DOHH2 (cell line): ENCODE results near the gene ACTA1.

ENCODE experiments used
- H3F3A ChIP-seq: fragments of 200-600 bp; sonication (generic), shearing (Covaris generic); 2 replicates; pipeline ENCODE4 v1.6.0; 2016; ENCODE audit warnings: antibody characterized with exemption, mild to moderate bottlenecking; ENCODE audit not compliant: control insufficient read depth, insufficient read depth
- H3K27ac ChIP-seq: fragments of 200-600 bp; sonication (generic); 2 replicates; pipeline ENCODE4 v1.5.1; 2014; ENCODE audit warnings: low read depth, mild to moderate bottlenecking, low read length, moderate library complexity
- H3K27me3 ChIP-seq: fragments of 200-600 bp; sonication (generic); 2 replicates; pipeline ENCODE4 v1.6.1; 2014; ENCODE audit warnings: mild to moderate bottlenecking, low read length, mixed read lengths; ENCODE audit not compliant: control insufficient read depth
- H3K36me3 ChIP-seq: fragments of 200-600 bp; sonication (generic); 2 replicates; pipeline ENCODE4 v1.6.1; 2014; ENCODE audit warnings: mild to moderate bottlenecking, low read length, moderate library complexity, mixed read lengths; ENCODE audit not compliant: control insufficient read depth
- H3K4me1 ChIP-seq: fragments of 200-600 bp; sonication (generic); 2 replicates; pipeline ENCODE4 v1.6.1; 2014; ENCODE audit warnings: mild to moderate bottlenecking, low read length, mixed read lengths; ENCODE audit not compliant: control insufficient read depth
- H3K4me2 ChIP-seq: fragments of 200-600 bp; sonication (generic); 2 replicates; pipeline ENCODE4 v1.6.0; 2014; ENCODE audit warnings: mild to moderate bottlenecking, low read length, moderate library complexity
- H3K4me3 ChIP-seq: fragments of 200-600 bp; sonication (generic); 2 replicates; pipeline ENCODE4 v1.5.1; 2014; ENCODE audit warnings: mild to moderate bottlenecking, low read length, mixed read lengths
- H3K79me2 ChIP-seq: fragments of 200-600 bp; sonication (generic); 2 replicates; pipeline ENCODE4 v1.6.1; 2014; ENCODE audit warnings: mild to moderate bottlenecking, low read length, mixed read lengths; ENCODE audit not compliant: control insufficient read depth
- H3K9me2 ChIP-seq: fragments of 200-600 bp; sonication (generic); replicated peaks from 2 replicates; pipeline ENCODE4 v1.6.1; 2014; ENCODE audit warnings: mild to moderate bottlenecking, low read length, mixed read lengths; ENCODE audit not compliant: control insufficient read depth
- H3K9me3 ChIP-seq: fragments of 200-600 bp; sonication (generic); 2 replicates; pipeline ENCODE4 v1.6.1; 2014; ENCODE audit warnings: antibody characterized with exemption, low read length, mixed read lengths; ENCODE audit not compliant: control insufficient read depth, insufficient read depth
- H4K20me1 ChIP-seq: fragments of 200-600 bp; sonication (generic); 2 replicates; pipeline ENCODE4 v1.6.0; 2014; ENCODE audit warnings: low read depth, mild to moderate bottlenecking, antibody characterized with exemption, low read length, moderate library complexity; ENCODE audit not compliant: control insufficient read depth, insufficient read depth
- EZH2phosphoT487 ChIP-seq: fragments of 200-600 bp; sonication (generic); IDR thresholded peaks from 2 replicates; pipeline ENCODE4 v1.6.1; 2017; ENCODE audit warnings: borderline replicate concordance, mild to moderate bottlenecking, antibody characterized with exemption, low read length, moderate library complexity, mixed read lengths
- TF ChIP-seq, protein P1 (sequence below): fragments of 200-600 bp; sonication (generic); IDR thresholded peaks from one replicate; pipeline ENCODE4 v1.5.1; 2014; ENCODE audit warnings: antibody characterized with exemption, mild to moderate bottlenecking, low read depth, low read length; ENCODE audit not compliant: poor library complexity, severe bottlenecking

ACTA1 gene

DNA sequence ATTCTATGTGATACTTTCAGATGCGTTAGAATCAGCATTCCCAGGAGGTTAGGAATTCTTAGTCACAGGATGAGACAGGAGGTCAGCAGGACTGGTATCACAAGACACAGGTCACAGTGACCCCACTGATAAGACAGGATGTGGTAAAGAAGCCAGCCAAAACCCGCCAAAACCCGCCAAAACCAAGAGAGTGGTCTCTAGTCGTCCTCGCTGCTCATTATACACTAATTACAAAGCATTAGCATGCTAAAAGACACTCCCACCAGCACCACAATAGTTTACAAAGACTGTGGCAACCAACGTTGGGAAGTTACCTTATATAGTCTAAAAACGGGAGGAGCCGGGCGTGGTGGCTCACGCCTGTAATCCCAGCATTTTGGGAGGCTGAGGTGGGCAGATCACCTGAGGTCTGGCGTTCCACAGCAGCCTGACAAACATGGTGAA lies 13.9 kb upstream of the ACTA1 start:
- no peaks in the 10 kb centered on the region for H4K20me1 ChIP-seq
- no peaks in the 10 kb centered on the region for H3K27me3 ChIP-seq
- peaks cover 61% of the 10 kb centered on the region for H3K36me3 ChIP-seq
- no peaks in the 10 kb centered on the region for H3K4me1 ChIP-seq
- no peaks in the 10 kb centered on the region for H3K9me2 ChIP-seq
- TF ChIP-seq EZH2phosphoT487 = no peak
- TF ChIP-seq, protein P1, sequence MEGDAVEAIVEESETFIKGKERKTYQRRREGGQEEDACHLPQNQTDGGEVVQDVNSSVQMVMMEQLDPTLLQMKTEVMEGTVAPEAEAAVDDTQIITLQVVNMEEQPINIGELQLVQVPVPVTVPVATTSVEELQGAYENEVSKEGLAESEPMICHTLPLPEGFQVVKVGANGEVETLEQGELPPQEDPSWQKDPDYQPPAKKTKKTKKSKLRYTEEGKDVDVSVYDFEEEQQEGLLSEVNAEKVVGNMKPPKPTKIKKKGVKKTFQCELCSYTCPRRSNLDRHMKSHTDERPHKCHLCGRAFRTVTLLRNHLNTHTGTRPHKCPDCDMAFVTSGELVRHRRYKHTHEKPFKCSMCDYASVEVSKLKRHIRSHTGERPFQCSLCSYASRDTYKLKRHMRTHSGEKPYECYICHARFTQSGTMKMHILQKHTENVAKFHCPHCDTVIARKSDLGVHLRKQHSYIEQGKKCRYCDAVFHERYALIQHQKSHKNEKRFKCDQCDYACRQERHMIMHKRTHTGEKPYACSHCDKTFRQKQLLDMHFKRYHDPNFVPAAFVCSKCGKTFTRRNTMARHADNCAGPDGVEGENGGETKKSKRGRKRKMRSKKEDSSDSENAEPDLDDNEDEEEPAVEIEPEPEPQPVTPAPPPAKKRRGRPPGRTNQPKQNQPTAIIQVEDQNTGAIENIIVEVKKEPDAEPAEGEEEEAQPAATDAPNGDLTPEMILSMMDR = no peak
- no peak overlapping the region for H3K4me2 ChIP-seq
- H3K4me3 ChIP-seq = no peak overlapping the region
- no peaks in the 10 kb centered on the region for H3K79me2 ChIP-seq
- no peaks in the 10 kb centered on the region for H3F3A ChIP-seq
- no peaks in the 10 kb centered on the region for H3K9me3 ChIP-seq
- no peak overlapping the region for H3K27ac ChIP-seq

DNA sequence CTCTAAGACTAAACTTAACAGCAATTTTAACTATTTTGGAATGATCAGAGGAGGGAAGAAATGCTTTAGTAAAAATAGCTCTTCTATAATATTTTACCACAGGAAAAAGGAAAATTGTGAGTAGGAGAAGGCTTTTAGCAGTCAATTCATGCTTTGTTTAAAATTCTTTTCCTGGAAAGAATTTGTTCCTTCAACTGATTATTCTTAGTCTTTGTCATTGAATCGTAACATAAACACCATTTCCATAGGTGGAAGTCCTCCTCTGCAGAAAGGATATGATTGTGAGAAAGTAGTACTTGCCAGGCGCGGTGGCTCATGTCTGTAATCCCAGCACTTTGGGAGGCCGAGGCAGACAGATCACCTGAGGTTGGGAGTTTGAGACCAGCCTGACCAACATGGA lies 11.9 kb upstream of the ACTA1 start:
- Histone ChIP-seq H3K36me3 (peaks cover 62% of the 10 kb centered on the region), H3K9me3 (no peaks in the 10 kb centered on the region), H4K20me1 (no peaks in the 10 kb centered on the region), H3F3A (0 out of 2 replicates have a peak, but pooled peaks cover 4% of the 10 kb centered on the region), H3K4me3 (no peak overlapping the region), H3K27ac (no peak overlapping the region), H3K9me2 (no peaks in the 10 kb centered on the region), H3K4me1 (no peaks in the 10 kb centered on the region), H3K79me2 (no peaks in the 10 kb centered on the region), H3K27me3 (no peaks in the 10 kb centered on the region), H3K4me2 (no peak overlapping the region)
- no peak for TF ChIP-seq EZH2phosphoT487
- TF ChIP-seq, protein P1 = no peak

DNA sequence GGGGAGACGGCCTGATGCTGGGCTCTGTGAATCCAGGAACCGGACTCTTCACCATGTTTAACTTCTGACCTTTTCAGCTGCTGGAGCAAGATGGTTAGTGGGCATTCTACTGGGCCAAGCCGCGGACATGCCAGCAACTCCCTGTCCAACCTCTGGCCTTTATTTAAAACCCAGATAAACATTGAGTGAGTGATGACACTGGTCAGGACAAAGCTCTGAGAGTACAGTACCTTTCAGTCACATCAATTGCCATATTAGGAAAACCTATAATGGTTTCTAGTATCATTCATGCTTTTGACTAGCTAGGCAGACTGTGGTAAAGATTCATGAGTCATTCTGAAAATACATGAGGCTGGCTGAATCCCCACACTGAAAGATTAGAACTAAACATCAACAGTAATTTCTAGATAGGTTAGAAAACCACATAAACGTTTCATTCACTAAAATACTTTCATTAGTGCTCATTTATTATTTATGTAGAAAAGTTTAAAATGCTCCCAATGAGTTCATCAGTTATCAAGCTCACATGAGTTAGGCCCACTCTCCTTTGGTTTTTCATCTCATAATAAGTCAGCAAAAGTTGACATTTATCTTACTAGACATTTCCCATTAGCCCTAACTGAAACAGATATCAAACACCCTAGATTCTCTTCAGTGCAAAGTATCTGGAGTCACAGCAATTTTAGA lies 7.1 kb upstream of the ACTA1 start:
- no peaks in the 10 kb centered on the region for H3K79me2 ChIP-seq
- no peaks in the 10 kb centered on the region for H3K9me2 ChIP-seq
- H3K36me3 ChIP-seq = peaks cover 49% of the 10 kb centered on the region
- H3K4me2 ChIP-seq = no peak overlapping the region
- peaks cover 7% of the 10 kb centered on the region; the same call in 1 of the 2 replicates for H3F3A ChIP-seq
- no peak overlapping the region for H3K4me3 ChIP-seq
- H3K4me1 ChIP-seq = no peaks in the 10 kb centered on the region
- no peaks in the 10 kb centered on the region for H3K27me3 ChIP-seq
- H4K20me1 ChIP-seq = no peaks in the 10 kb centered on the region
- no peak overlapping the region for H3K27ac ChIP-seq
- no peak for TF ChIP-seq EZH2phosphoT487
- TF ChIP-seq, protein P1 = no peak
- H3K9me3 ChIP-seq = no peaks in the 10 kb centered on the region
